Thoracic aorta (tissue), 2 donors: Measurements from ENCODE around the gene COX7B. TPM values are rescaled to one million over a fixed set of nuclear protein-coding genes. Genes with fewer than 3 reads are reported as not detected.
A peak's percentile ranks its signal among the peaks of the same experiment; 100 is the strongest.
"Not testable (repeated sequence)": the region's sequence is repeated elsewhere in the genome, so short reads cannot be mapped to it uniquely, and the experiment has no call there.

ENCODE experiments used
- ATAC-seq: fragments of 150-250 bp; one replicate; pipeline ENCODE4 v1.8.0; 2017; ENCODE audit warnings: low read depth; ENCODE audit not compliant: insufficient number of reproducible peaks, low FRiP score
- DNase-seq: peaks from one replicate; pipeline ENCODE4 v3.0.0-alpha.2; 2020; ENCODE audit warnings: low spot score
- H3K27ac ChIP-seq, 2 donors: fragments of 200-600 bp; sonication (generic); 1 replicate in 1 of 2; 2 replicates in 1 of 2; pipeline ENCODE4 v1.5.1; 2016; ENCODE audit warnings: mild to moderate bottlenecking in 2 of 2, moderate library complexity in 2 of 2
- H3K27me3 ChIP-seq: fragments of 200-600 bp; sonication (generic); replicated peaks from 2 replicates; pipeline ENCODE4 v1.6.0; 2016; ENCODE audit warnings: mild to moderate bottlenecking; ENCODE audit not compliant: insufficient read depth
- H3K36me3 ChIP-seq: fragments of 200-600 bp; sonication (generic); one replicate; pipeline ENCODE4 v1.5.1; 2016
- H3K4me1 ChIP-seq, 2 donors: fragments of 200-600 bp; sonication (generic); 1 replicate in 1 of 2; 2 replicates in 1 of 2; pipeline versions ENCODE4 v1.5.1 to v1.6.0; 2016; ENCODE audit warnings: low read depth in 2 of 2, mild to moderate bottlenecking in 1 of 2; ENCODE audit not compliant: control insufficient read depth in 1 of 2
- H3K4me3 ChIP-seq: fragments of 200-600 bp; sonication (generic); 2 replicates; pipeline ENCODE4 v1.5.1; 2016; ENCODE audit warnings: mild to moderate bottlenecking
- H3K9me3 ChIP-seq: fragments of 200-600 bp; sonication (generic); 2 replicates; pipeline ENCODE4 v1.5.1; 2016
- CTCF ChIP-seq: fragments of 200-600 bp; sonication (generic); IDR thresholded peaks from one replicate; pipeline ENCODE4 v1.5.1; 2019; ENCODE audit warnings: antibody characterized with exemption
- total RNA-seq, 2 donors: library from RNA; depleted of rRNA; stranded (reverse); fragments of >200 nt; gene quantifications; one replicate each; pipeline versions ENCODE4 v1.1.0 to v1.2.3, GENCODE V29; 2016

COX7B gene
- total RNA-seq = 100 to 1,000 TPM; 136 to 204 TPM

- peak within 1 kb of the TSS; percentile 81 to 83 for H3K27ac ChIP-seq
- H3K4me1 ChIP-seq = peaks cover 0 to 8% of the 10 kb centered on the region in 2 donors
Observed at GRCh38 chrX:77899081-77899828, at the start of gene COX7B. Gene COX7B (plus strand): TSS chrX:77899468. CDS start chrX:77899554, 86 bp downstream.

GRCh38 chrX:77875372-77875771 is 23.9 kb upstream of the COX7B start:
- H3K36me3 ChIP-seq = no peaks in the 10 kb centered on the region
- ATAC-seq = no peak
- no peaks in the 10 kb centered on the region for H3K4me1 ChIP-seq

More at GRCh38 chrX:77899081-77899828, at the start of gene COX7B:
- Histone ChIP-seq H3K9me3 (no peaks in the 10 kb centered on the region), H3K36me3 (no peaks in the 10 kb centered on the region), H3K4me3 (peak within 1 kb of the TSS; percentile 81), H3K27me3 (no peaks in the 10 kb centered on the region)
- ATAC-seq = peak; percentile 95
- peak; percentile 17 for TF ChIP-seq CTCF
- DNase-seq = peak; percentile 13

GRCh38 chrX:77881418-77881817 is 17.9 kb upstream of the COX7B start:
- not testable (repeated sequence) for H3K27ac ChIP-seq, ATAC-seq, H3K4me1 ChIP-seq, H3K9me3 ChIP-seq, H3K36me3 ChIP-seq, H3K27me3 ChIP-seq, H3K4me3 ChIP-seq, DNase-seq

More at GRCh38 chrX:77875372-77875771, 23.9 kb upstream of the COX7B start:
- Histone ChIP-seq H3K4me3 (no peak overlapping the region), H3K27me3 (no peaks in the 10 kb centered on the region), H3K27ac (no peak overlapping the region), H3K9me3 (no peaks in the 10 kb centered on the region)
- DNase-seq = no peak
- no peak for TF ChIP-seq CTCF

- peak overlapping the region; percentile 7 for H3K4me3 ChIP-seq
- no peaks in the 10 kb centered on the region for H3K9me3 ChIP-seq
- H3K27ac ChIP-seq = no peak overlapping the region
- peaks cover 4 to 22% of the 10 kb centered on the region in 2 donors for H3K4me1 ChIP-seq
- H3K36me3 ChIP-seq = no peaks in the 10 kb centered on the region
- ATAC-seq (no peak), DNase-seq (no peak)
- TF ChIP-seq CTCF = no peak
- no peaks in the 10 kb centered on the region for H3K27me3 ChIP-seq
Observed at GRCh38 chrX:77892887-77893286, 6.4 kb upstream of the COX7B start.

- H3K27ac ChIP-seq = no peak overlapping the region
- TF ChIP-seq CTCF = no peak
- no peaks in the 10 kb centered on the region for H3K36me3 ChIP-seq
- H3K9me3 ChIP-seq = no peaks in the 10 kb centered on the region
- peak overlapping the region; percentile 93 for H3K4me3 ChIP-seq
- no peaks in the 10 kb centered on the region for H3K27me3 ChIP-seq
- ATAC-seq (no peak), DNase-seq (no peak)
- H3K4me1 ChIP-seq = peaks cover 4 to 22% of the 10 kb centered on the region in 2 donors
Observed at GRCh38 chrX:77893713-77894112, 5.6 kb upstream of the COX7B start.
